ENCODE measurements around the gene SUN1.

- TF ChIP-seq CTCF (IDR thresholded peaks at IDR 0.05; ENCODE audit: low read length) (no peak), EZH2phosphoT487 (IDR thresholded peaks at IDR 0.05; ENCODE audit: low read length) (no peak)
These were observed 24.3 kb downstream of the SUN1 start for GRCh38 chr7:856444-857095.
